Keratinocyte (primary cell): ENCODE measurements around the gene DRC1.

Experiments used
- CTCF ChIP-seq, 3 experiments: IDR thresholded peaks in 1 of 3; conservative IDR thresholded peaks in 1 of 3; optimal IDR thresholded peaks in 1 of 3; 2 replicates in 2 of 3; 3 replicates in 1 of 3; pipeline versions ENCODE3 to v1.5.1; 2011; ENCODE audit warnings: low read length in 3 of 3, mild to moderate bottlenecking in 3 of 3, moderate library complexity in 2 of 3, control low read depth in 1 of 3, inconsistent platforms in 1 of 3; ENCODE audit not compliant: insufficient read depth in 2 of 3; ENCODE audit errors: extremely low read depth in 1 of 3
- EZH2 ChIP-seq: IDR thresholded peaks from one replicate; pipeline ENCODE4 v1.6.1; 2012; ENCODE audit warnings: inconsistent platforms, mild to moderate bottlenecking, low read length, moderate library complexity

- TF ChIP-seq CTCF (optimal IDR thresholded peaks at IDR 0.05 in 1 of 3, IDR thresholded peaks at IDR 0.05 in 1 of 3, conservative IDR thresholded peaks at IDR 0.05 in 1 of 3; ENCODE audit: extremely low read depth in 1 of 3, insufficient read depth in 2 of 3, low read length in 3 of 3) (no peak), EZH2 (no peak)
Measured at GRCh38 chr2:26366957-26367356, 34.8 kb upstream of the DRC1 start.
